WTC11 (cell line): ENCODE data around the gene SUCLG2. TPM values are rescaled to one million over a fixed set of nuclear protein-coding genes. Genes with fewer than 3 reads are reported as not detected.

Source experiments
- ATAC-seq: fragments of 200-7000 bp; cut with Tn5 transposase; 2 replicates; pipeline ENCODE4 v1.10.0; 2021; ENCODE audit warnings: mild to moderate bottlenecking, moderate library complexity
- CTCF ChIA-PET: fragments of 300-600 bp; sonication (Branson Sonifier 250); formaldehyde crosslinking; loops from one replicate; lab custom pipeline; 2021; ENCODE audit warnings: antibody characterized with exemption; lab: Charles Lee
- POLR2A ChIA-PET: fragments of 350-600 bp; sonication (Branson Sonifier 250); formaldehyde crosslinking; loops from one replicate; lab custom pipeline; 2021; ENCODE audit warnings: antibody characterized with exemption; lab: Charles Lee
- DNase-seq: peaks from one replicate; pipeline ENCODE4 v3.0.0; 2021; ENCODE audit warnings: low spot score
- H3K27ac Mint-ChIP-seq: 2 replicates; pipeline ENCODE4 v1.8.0; 2021; ENCODE audit warnings: mixed read lengths
- H3K27me3 Mint-ChIP-seq: 2 replicates; pipeline ENCODE4 v1.8.0; 2021; ENCODE audit warnings: low read depth, mild to moderate bottlenecking, moderate library complexity, mixed read lengths
- H3K36me3 Mint-ChIP-seq: 2 replicates; pipeline ENCODE4 v1.8.0; 2021; ENCODE audit warnings: mixed read lengths
- H3K4me1 Mint-ChIP-seq: 2 replicates; pipeline ENCODE4 v1.8.0; 2022; ENCODE audit warnings: mixed read lengths
- H3K4me3 Mint-ChIP-seq: 2 replicates; pipeline ENCODE4 v1.8.0; 2021; ENCODE audit warnings: mild to moderate bottlenecking, moderate library complexity, mixed read lengths
- H3K9me3 Mint-ChIP-seq: 2 replicates; pipeline ENCODE4 v1.8.0; 2021; ENCODE audit warnings: mixed read lengths
- ARID4B ChIP-seq: sonication (generic); formaldehyde crosslinking; IDR thresholded peaks from 2 replicates; pipeline ENCODE4 v1.8.0; 2023; ENCODE audit warnings: missing genetic modification reagents, mild to moderate bottlenecking, borderline replicate concordance
- FOXK1 ChIP-seq: sonication (generic); formaldehyde crosslinking; IDR thresholded peaks from 2 replicates; pipeline ENCODE4 v1.8.0; 2022; ENCODE audit warnings: mild to moderate bottlenecking, moderate library complexity, missing genetic modification reagents
- FOXP1 ChIP-seq: sonication (generic); formaldehyde crosslinking; IDR thresholded peaks from 2 replicates; pipeline ENCODE4 v1.8.0; 2022; ENCODE audit warnings: missing genetic modification reagents, mild to moderate bottlenecking, moderate library complexity, borderline replicate concordance
- NFYB ChIP-seq: sonication (generic); formaldehyde crosslinking; conservative IDR thresholded peaks from 2 replicates; pipeline ENCODE4 v1.8.0; 2022; ENCODE audit warnings: low read depth, missing genetic modification reagents
- PRDM15 ChIP-seq: sonication (generic); formaldehyde crosslinking; IDR thresholded peaks from 2 replicates; pipeline ENCODE4 v1.8.0; 2022; ENCODE audit warnings: missing genetic modification reagents
- SOX15 ChIP-seq: fragments of 250-450 bp; sonication (Bioruptor Pico); IDR thresholded peaks from 2 replicates; pipeline ENCODE4 v1.9.0; 2021; ENCODE audit warnings: mild to moderate bottlenecking
- SP1 ChIP-seq: sonication (generic); formaldehyde crosslinking; conservative IDR thresholded peaks from 2 replicates; pipeline ENCODE4 v1.8.1; 2022; ENCODE audit warnings: missing genetic modification reagents
- STAT6 ChIP-seq: sonication (generic); formaldehyde crosslinking; conservative IDR thresholded peaks from 2 replicates; pipeline ENCODE4 v1.8.1; 2023; ENCODE audit warnings: mild to moderate bottlenecking, low read depth, missing genetic modification reagents, moderate library complexity
- ZNF232 ChIP-seq: sonication (generic); formaldehyde crosslinking; IDR thresholded peaks from 2 replicates; pipeline ENCODE4 v1.8.0; 2022; ENCODE audit warnings: mild to moderate bottlenecking, missing genetic modification reagents
- ZNF263 ChIP-seq: sonication (generic); formaldehyde crosslinking; IDR thresholded peaks from 2 replicates; pipeline ENCODE4 v1.8.1; 2022; ENCODE audit warnings: low read depth, mild to moderate bottlenecking, moderate library complexity, missing genetic modification reagents
- ZNF416 ChIP-seq: fragments of 250-450 bp; sonication (Bioruptor Pico); IDR thresholded peaks from 2 replicates; pipeline ENCODE4 v1.9.0; 2021; ENCODE audit warnings: mild to moderate bottlenecking, inconsistent platforms
- ZNF425 ChIP-seq: fragments of 250-450 bp; sonication (Bioruptor Pico); conservative IDR thresholded peaks from 2 replicates; pipeline ENCODE4 v1.9.0; 2021; ENCODE audit warnings: mild to moderate bottlenecking
- total RNA-seq: library from RNA; stranded (reverse); gene quantifications from 3 replicates; pipeline ENCODE4 v1.2.3, GENCODE V29; 2021

The SUCLG2 gene
- total RNA-seq, 1 experiment from 2014 or later = 39.7 TPM

- no peak for TF ChIP-seq ZNF416 (CRISPR knock-in tag)
- TF ChIP-seq ZNF425 (CRISPR knock-in tag) = no peak
- TF ChIP-seq, all 79 proteins: peak for 0
Measured at GRCh38 chr3:67656614-67657013, 2.2 kb upstream of the SUCLG2 start (continued).

- Mint-ChIP-seq H3K9me3 (peaks cover 9% of the 10 kb centered on the region; the same call in 1 of the 2 replicates), H3K36me3 (peaks cover 10% of the 10 kb centered on the region; the same call in 1 of the 2 replicates), H3K4me1 (peaks cover 28% of the 10 kb centered on the region), H3K27ac (no peak overlapping the region), H3K4me3 (peak overlapping the region; percentile 64), H3K27me3 (no peaks in the 10 kb centered on the region)
- no peak for TF ChIP-seq PRDM15 (CRISPR knock-in tag)
- TF ChIP-seq ARID4B (CRISPR knock-in tag) = 0 out of 2 replicates have a peak, but pooled peaks have one; percentile 28
- TF ChIP-seq NFYB (CRISPR knock-in tag) = peak; percentile 70
- TF ChIP-seq FOXP1 (CRISPR knock-in tag) = no peak
- CTCF ChIA-PET = no interaction called here
- POLR2A ChIA-PET = interaction anchor here (1.0 kb wide), 1 partner anchor 17 kb away, joined by 4 read pairs; no protein-coding TSS in a partner anchor
- DNase-seq (no peak), ATAC-seq (no peak)
Measured at GRCh38 chr3:67655364-67656121, 1.1 kb upstream of the SUCLG2 start.

GRCh38 chr3:67654844-67655177 lies 399 bp upstream of the SUCLG2 start:
- ChIA-PET CTCF (no interaction called here), POLR2A (interaction anchor here (1.0 kb wide), 1 partner anchor 16 kb away, joined by 4 read pairs; no protein-coding TSS in a partner anchor)

More at GRCh38 chr3:67654844-67655177, 399 bp upstream of the SUCLG2 start:
- Mint-ChIP-seq H3K27me3 (no peaks in the 10 kb centered on the region), H3K36me3 (peaks cover 10% of the 10 kb centered on the region; the same call in 1 of the 2 replicates), H3K27ac (0 out of 2 replicates have a peak overlapping the region, but pooled peaks have one; percentile 53), H3K4me1 (peaks cover 34% of the 10 kb centered on the region), H3K9me3 (peaks cover 9% of the 10 kb centered on the region; the same call in 1 of the 2 replicates), H3K4me3 (peak overlapping the region; percentile 64)
- ATAC-seq (peak; percentile 18), DNase-seq (no peak)
- TF ChIP-seq ZNF263 (CRISPR knock-in tag) (no peak), ZNF232 (no peak), SOX15 (no peak), ZNF425 (CRISPR knock-in tag) (no peak), STAT6 (CRISPR knock-in tag) (no peak), FOXK1 (CRISPR knock-in tag) (no peak), SP1 (CRISPR knock-in tag) (no peak)
